Neural cell (in vitro differentiated cells): ENCODE data around the gene CLTCL1.

ENCODE experiments used
- EP300 ChIP-seq: fragments of 450-650 bp; conservative IDR thresholded peaks from 2 replicates; pipeline ENCODE4 v1.6.1; 2014; ENCODE audit warnings: antibody characterized with exemption, mild to moderate bottlenecking, moderate library complexity; ENCODE audit not compliant: poor library complexity, severe bottlenecking
- EZH2 ChIP-seq: fragments of 200-600, 300-800 bp; shearing (Covaris generic), sonication (generic); IDR thresholded peaks from 2 replicates; pipeline ENCODE4 v1.6.1; 2014; ENCODE audit warnings: antibody characterized with exemption, low read length, borderline replicate concordance, mild to moderate bottlenecking; ENCODE audit not compliant: insufficient read depth, poor library complexity, severe bottlenecking
- POLR2AphosphoS5 ChIP-seq: IDR thresholded peaks from 2 replicates; pipeline ENCODE4 v1.6.1; 2012
- RAD21 ChIP-seq: fragments of 450-650 bp; conservative IDR thresholded peaks from 2 replicates; pipeline ENCODE4 v1.6.1; 2014; ENCODE audit warnings: antibody characterized with exemption, mild to moderate bottlenecking, moderate library complexity
- TF ChIP-seq, protein P1 (sequence below): fragments of 450-650 bp; IDR thresholded peaks from 2 replicates; pipeline ENCODE4 v1.5.1; 2014; ENCODE audit warnings: antibody characterized with exemption, mild to moderate bottlenecking, moderate library complexity; ENCODE audit not compliant: poor library complexity, severe bottlenecking
- TF ChIP-seq, protein P2 (sequence below): IDR thresholded peaks from 2 replicates; pipeline ENCODE4 v1.6.1; 2012; ENCODE audit warnings: borderline replicate concordance

- TF ChIP-seq, protein P1, sequence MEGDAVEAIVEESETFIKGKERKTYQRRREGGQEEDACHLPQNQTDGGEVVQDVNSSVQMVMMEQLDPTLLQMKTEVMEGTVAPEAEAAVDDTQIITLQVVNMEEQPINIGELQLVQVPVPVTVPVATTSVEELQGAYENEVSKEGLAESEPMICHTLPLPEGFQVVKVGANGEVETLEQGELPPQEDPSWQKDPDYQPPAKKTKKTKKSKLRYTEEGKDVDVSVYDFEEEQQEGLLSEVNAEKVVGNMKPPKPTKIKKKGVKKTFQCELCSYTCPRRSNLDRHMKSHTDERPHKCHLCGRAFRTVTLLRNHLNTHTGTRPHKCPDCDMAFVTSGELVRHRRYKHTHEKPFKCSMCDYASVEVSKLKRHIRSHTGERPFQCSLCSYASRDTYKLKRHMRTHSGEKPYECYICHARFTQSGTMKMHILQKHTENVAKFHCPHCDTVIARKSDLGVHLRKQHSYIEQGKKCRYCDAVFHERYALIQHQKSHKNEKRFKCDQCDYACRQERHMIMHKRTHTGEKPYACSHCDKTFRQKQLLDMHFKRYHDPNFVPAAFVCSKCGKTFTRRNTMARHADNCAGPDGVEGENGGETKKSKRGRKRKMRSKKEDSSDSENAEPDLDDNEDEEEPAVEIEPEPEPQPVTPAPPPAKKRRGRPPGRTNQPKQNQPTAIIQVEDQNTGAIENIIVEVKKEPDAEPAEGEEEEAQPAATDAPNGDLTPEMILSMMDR: no peak
- no peak for TF ChIP-seq POLR2AphosphoS5
- no peak for TF ChIP-seq EP300
- TF ChIP-seq, protein P2, sequence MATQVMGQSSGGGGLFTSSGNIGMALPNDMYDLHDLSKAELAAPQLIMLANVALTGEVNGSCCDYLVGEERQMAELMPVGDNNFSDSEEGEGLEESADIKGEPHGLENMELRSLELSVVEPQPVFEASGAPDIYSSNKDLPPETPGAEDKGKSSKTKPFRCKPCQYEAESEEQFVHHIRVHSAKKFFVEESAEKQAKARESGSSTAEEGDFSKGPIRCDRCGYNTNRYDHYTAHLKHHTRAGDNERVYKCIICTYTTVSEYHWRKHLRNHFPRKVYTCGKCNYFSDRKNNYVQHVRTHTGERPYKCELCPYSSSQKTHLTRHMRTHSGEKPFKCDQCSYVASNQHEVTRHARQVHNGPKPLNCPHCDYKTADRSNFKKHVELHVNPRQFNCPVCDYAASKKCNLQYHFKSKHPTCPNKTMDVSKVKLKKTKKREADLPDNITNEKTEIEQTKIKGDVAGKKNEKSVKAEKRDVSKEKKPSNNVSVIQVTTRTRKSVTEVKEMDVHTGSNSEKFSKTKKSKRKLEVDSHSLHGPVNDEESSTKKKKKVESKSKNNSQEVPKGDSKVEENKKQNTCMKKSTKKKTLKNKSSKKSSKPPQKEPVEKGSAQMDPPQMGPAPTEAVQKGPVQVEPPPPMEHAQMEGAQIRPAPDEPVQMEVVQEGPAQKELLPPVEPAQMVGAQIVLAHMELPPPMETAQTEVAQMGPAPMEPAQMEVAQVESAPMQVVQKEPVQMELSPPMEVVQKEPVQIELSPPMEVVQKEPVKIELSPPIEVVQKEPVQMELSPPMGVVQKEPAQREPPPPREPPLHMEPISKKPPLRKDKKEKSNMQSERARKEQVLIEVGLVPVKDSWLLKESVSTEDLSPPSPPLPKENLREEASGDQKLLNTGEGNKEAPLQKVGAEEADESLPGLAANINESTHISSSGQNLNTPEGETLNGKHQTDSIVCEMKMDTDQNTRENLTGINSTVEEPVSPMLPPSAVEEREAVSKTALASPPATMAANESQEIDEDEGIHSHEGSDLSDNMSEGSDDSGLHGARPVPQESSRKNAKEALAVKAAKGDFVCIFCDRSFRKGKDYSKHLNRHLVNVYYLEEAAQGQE: no peak
- TF ChIP-seq RAD21: no peak
- no peak for TF ChIP-seq EZH2
These were observed 13.7 kb downstream of the CLTCL1 start for GRCh38 chr22:19277785-19278184.
